Spleen (tissue), 11 donors: Measurements from ENCODE around the gene SLC12A1. TPM values are rescaled to one million over a fixed set of nuclear protein-coding genes. Genes with fewer than 3 reads are reported as not detected.

Source experiments
- DNase-seq: peaks from one replicate; pipeline ENCODE4 v3.0.0-alpha.2; 2020
- H3K27ac ChIP-seq, 8 donors: fragments of 200-600 bp; sonication (generic) in 7 of 8; 1 replicate in 4 of 8; 2 replicates in 4 of 8; pipeline versions ENCODE4 v1.5.0 to v1.8.0; 2016 to 2021; ENCODE audit warnings: inconsistent platforms in 4 of 8, mild to moderate bottlenecking in 4 of 8, moderate library complexity in 1 of 8
- H3K27me3 ChIP-seq, 7 donors: fragments of 200-600 bp; sonication (generic) in 6 of 7; replicated peaks in 1 of 7; 1 replicate in 4 of 7; 2 replicates in 3 of 7; pipeline versions ENCODE4 v1.5.0 to v1.8.0; 2016 to 2021; ENCODE audit warnings: inconsistent platforms in 3 of 7, mild to moderate bottlenecking in 1 of 7
- H3K36me3 ChIP-seq, 6 donors: fragments of 200-600 bp; sonication (generic) in 5 of 6; 1 replicate in 4 of 6; 2 replicates in 2 of 6; pipeline versions ENCODE4 v1.5.0 to v1.8.0; 2016 to 2021; ENCODE audit warnings: inconsistent platforms in 2 of 6
- H3K4me1 ChIP-seq, 6 donors: fragments of 200-600 bp; sonication (generic) in 5 of 6; 1 replicate in 3 of 6; 2 replicates in 3 of 6; pipeline versions ENCODE4 v1.5.0 to v1.8.0; 2016 to 2021; ENCODE audit warnings: inconsistent platforms in 3 of 6
- H3K4me3 ChIP-seq, 8 donors: fragments of 200-600 bp; sonication (generic) in 7 of 8; 1 replicate in 4 of 8; 2 replicates in 4 of 8; pipeline versions ENCODE4 v1.5.0 to v1.8.0; 2016 to 2021; ENCODE audit warnings: inconsistent platforms in 4 of 8, mild to moderate bottlenecking in 4 of 8, moderate library complexity in 2 of 8
- H3K9me3 ChIP-seq, 8 donors: fragments of 200-600 bp; sonication (generic) in 7 of 8; 1 replicate in 4 of 8; 2 replicates in 4 of 8; pipeline versions ENCODE4 v1.5.0 to v1.8.0; 2016 to 2021; ENCODE audit warnings: inconsistent platforms in 4 of 8
- POLR2A ChIP-seq, 3 donors: fragments of 450-650 bp; IDR thresholded peaks; one replicate each; pipeline ENCODE4 v1.5.1; 2017; ENCODE audit warnings: antibody characterized with exemption in 3 of 3, mild to moderate bottlenecking in 1 of 3
- POLR2AphosphoS5 ChIP-seq, 3 donors: sonication (generic); formaldehyde crosslinking; IDR thresholded peaks; one replicate each; pipeline ENCODE4 v1.5.1; 2017; ENCODE audit warnings: antibody characterized with exemption in 3 of 3
- WGBS, 5 donors: extraction: QIAGEN DNeasy Blood & Tissue Kit in 3 of 5; methylation state at CpG; one replicate each; pipeline versions ENCODE4 v1.1.5 to v1.1.7; 2013 to 2018; 5-methylcytosine and 5-hydroxymethylcytosine counted together
- intact Hi-C: fragments of 100-400 bp; cut with DNase I; formaldehyde crosslinking; loops from one replicate; pipeline ENCODE4 v1.15.0; 2023; ENCODE audit warnings: low total_unique reads
- polyA plus RNA-seq, 3 donors: library from polyadenylated mRNA; stranded (reverse); fragments of 200-250 nt; gene quantifications; one replicate each; pipeline ENCODE4 v1.2.1, GENCODE V29; 2013
- total RNA-seq, 7 donors: library from RNA; depleted of rRNA in 3 of 7; stranded (reverse); fragments of >200 nt in 3 of 7; fragmentation: NEBNext Ultra II Directional in 4 of 7; extraction: Animal tissue kit (Norgen Biotek cat#: 25700) in 4 of 7; gene quantifications; one replicate each; pipeline versions ENCODE4 v1.1.0 to v1.2.1, GENCODE V29; 2016 to 2021
- TF ChIP-seq, protein P1 (sequence below), 11 experiments: fragments of 200-600 bp in 7 of 11; fragments of 450-650 bp in 4 of 11; sonication (generic) in 4 of 11; IDR thresholded peaks in 8 of 11; conservative IDR thresholded peaks in 3 of 11; 1 replicate in 7 of 11; 2 replicates in 4 of 11; pipeline versions ENCODE4 v1.4.0 to v1.8.0; 2016 to 2021; ENCODE audit warnings: antibody characterized with exemption in 11 of 11, inconsistent platforms in 4 of 11, mild to moderate bottlenecking in 1 of 11
- donor health status: healthy with polysubstance abuse.
- donor health status: DM: no; HTN: no; CAD: no; lungs with moderate emphysema.
- donor health status: DM: no; HTN: no; CAD: no.
- donor health status: Bipolar disorder and iron deficiency.
- donor health status: healthy.
- donor health status: DM: no; HTN: no; CAD: no.
- donor health status: DM: yes; HTN: yes; CAD: no.

Gene SLC12A1
- total and polyA plus RNA-seq, 10 donors, result 0.02 TPM; not detected in 8

DNA sequence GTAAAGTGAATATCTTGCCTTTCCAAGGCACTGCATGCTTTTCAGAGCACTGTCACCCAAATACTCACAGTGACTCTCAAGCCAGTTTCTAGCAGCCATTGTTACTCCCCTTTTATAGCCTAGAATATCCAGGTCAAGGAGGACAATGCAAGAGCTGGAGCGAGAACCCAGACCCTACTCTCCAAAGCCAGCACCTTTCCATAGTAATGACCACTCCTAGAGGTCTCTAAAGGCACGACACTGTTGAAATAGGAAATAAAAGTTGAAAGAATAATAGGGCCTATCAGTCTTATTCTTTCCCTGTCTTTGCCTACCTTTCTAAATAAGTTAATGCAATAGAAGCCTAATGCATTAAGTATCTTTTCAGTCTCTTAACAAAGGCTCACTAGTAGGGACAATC, 91.6 kb downstream of the SLC12A1 start:
- no peak for DNase-seq
- H3K27me3 ChIP-seq, result no peaks in the 10 kb centered on the region
- H3K9me3 ChIP-seq, result no peaks in the 10 kb centered on the region
- no peak for TF ChIP-seq POLR2AphosphoS5 (IDR thresholded peaks at IDR 0.05)
- TF ChIP-seq, protein P1, sequence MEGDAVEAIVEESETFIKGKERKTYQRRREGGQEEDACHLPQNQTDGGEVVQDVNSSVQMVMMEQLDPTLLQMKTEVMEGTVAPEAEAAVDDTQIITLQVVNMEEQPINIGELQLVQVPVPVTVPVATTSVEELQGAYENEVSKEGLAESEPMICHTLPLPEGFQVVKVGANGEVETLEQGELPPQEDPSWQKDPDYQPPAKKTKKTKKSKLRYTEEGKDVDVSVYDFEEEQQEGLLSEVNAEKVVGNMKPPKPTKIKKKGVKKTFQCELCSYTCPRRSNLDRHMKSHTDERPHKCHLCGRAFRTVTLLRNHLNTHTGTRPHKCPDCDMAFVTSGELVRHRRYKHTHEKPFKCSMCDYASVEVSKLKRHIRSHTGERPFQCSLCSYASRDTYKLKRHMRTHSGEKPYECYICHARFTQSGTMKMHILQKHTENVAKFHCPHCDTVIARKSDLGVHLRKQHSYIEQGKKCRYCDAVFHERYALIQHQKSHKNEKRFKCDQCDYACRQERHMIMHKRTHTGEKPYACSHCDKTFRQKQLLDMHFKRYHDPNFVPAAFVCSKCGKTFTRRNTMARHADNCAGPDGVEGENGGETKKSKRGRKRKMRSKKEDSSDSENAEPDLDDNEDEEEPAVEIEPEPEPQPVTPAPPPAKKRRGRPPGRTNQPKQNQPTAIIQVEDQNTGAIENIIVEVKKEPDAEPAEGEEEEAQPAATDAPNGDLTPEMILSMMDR (IDR thresholded peaks at IDR 0.05 in 8 of 11, conservative IDR thresholded peaks at IDR 0.05 in 3 of 11), result no peak
- TF ChIP-seq POLR2A (IDR thresholded peaks at IDR 0.05), result no peak
- no peaks in the 10 kb centered on the region for H3K4me1 ChIP-seq
- no peaks in the 10 kb centered on the region for H3K36me3 ChIP-seq
- intact Hi-C loops, result no loop called here
- WGBS, 5 donors, result 79 to 93% (median 92%) methylated on average over 2 of the region's 2 CpGs
- H3K27ac ChIP-seq, result no peak overlapping the region
- no peak overlapping the region for H3K4me3 ChIP-seq

DNA sequence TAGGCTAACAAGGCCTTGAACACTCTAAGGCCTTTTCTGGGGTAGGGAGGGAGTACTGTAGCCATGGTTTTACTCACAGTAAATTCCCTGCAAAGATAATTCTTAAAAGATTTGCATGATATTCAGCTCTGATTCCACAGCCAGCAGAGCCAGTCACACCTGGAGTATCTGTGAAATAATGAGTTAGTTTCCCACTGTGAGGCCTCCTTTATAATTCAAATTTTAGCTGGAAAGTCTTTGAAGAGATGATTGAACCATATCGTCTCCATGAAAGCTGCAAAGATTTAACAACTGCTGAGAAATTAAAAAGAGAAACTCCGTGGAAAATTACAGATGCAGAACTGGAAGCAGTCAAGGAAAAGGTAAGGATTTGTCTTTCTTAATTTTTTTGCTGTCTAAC, 92.8 kb downstream of the SLC12A1 start:
- H3K36me3 ChIP-seq, result no peaks in the 10 kb centered on the region
- WGBS, 5 donors, result 45 to 58% (median 57%) methylated on average over 2 of the region's 2 CpGs
- H3K9me3 ChIP-seq, result no peaks in the 10 kb centered on the region
- no peak for TF ChIP-seq POLR2A (IDR thresholded peaks at IDR 0.05)
- TF ChIP-seq POLR2AphosphoS5 (IDR thresholded peaks at IDR 0.05), result no peak
- H3K4me3 ChIP-seq, result no peak overlapping the region
- DNase-seq, result no peak
- H3K4me1 ChIP-seq, result no peaks in the 10 kb centered on the region
- intact Hi-C loops, result no loop called here
- no peak overlapping the region for H3K27ac ChIP-seq
- no peaks in the 10 kb centered on the region for H3K27me3 ChIP-seq

DNA sequence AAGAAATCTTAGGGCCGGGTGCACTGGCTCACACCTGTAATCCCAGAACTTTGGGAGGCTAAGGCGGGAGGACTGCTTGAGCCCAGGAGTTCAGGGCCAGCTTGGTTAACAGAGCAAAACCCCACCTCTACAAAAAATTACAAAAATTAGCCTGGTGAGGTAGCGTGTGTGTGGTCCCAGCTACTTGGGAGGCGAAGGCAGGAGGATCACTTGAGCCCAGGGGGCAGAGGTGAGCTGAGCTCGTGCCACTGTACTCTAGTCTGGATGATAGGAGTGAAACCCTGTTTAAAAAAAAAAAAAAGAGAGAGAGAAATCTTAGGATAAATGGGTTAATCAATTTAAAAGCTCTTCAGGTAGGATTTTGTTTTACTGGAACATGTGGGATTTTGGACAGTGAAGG, 93.9 kb downstream of the SLC12A1 start:
- Histone ChIP-seq H3K4me1 (no peaks in the 10 kb centered on the region), H3K9me3 (no peaks in the 10 kb centered on the region), H3K4me3 (no peak overlapping the region), H3K27ac (no peak overlapping the region), H3K36me3 (no peaks in the 10 kb centered on the region), H3K27me3 (no peaks in the 10 kb centered on the region)
- DNase-seq, result no peak
- 81 to 89% (median 87%) methylated on average over 5 of the region's 5 CpGs for WGBS, 5 donors
- intact Hi-C loops, result no loop called here
- TF ChIP-seq, protein P1 (IDR thresholded peaks at IDR 0.05 in 8 of 11, conservative IDR thresholded peaks at IDR 0.05 in 3 of 11), result no peak
- TF ChIP-seq POLR2AphosphoS5 (IDR thresholded peaks at IDR 0.05) (no peak), POLR2A (IDR thresholded peaks at IDR 0.05) (no peak)

DNA sequence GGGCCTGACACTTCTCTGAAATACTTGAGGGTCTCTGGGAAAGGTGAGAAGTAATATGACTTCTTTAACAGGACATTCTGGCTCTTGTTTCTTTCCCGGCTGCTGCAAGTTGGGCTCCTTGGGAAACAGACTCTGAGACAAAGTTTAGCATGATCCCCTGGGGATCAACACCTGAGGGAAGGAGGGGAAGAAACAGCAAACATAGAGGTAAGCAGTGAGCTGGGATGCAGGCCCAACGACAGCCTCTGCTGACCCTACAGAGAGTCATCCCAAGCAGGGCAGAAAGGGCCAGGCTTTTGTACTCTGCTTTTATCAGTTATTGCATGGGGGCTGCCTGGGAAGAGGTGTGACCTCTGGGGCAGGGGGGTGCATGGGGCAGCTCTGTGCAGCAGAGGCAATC, 98.3 kb downstream of the SLC12A1 start:
- Histone ChIP-seq H3K36me3 (no peaks in the 10 kb centered on the region), H3K4me3 (no peak overlapping the region), H3K27me3 (no peaks in the 10 kb centered on the region), H3K9me3 (no peaks in the 10 kb centered on the region), H3K27ac (no peak overlapping the region), H3K4me1 (no peaks in the 10 kb centered on the region)
- no peak for DNase-seq
- TF ChIP-seq POLR2AphosphoS5 (IDR thresholded peaks at IDR 0.05) (no peak), POLR2A (IDR thresholded peaks at IDR 0.05) (no peak)
- TF ChIP-seq, protein P1 (IDR thresholded peaks at IDR 0.05 in 8 of 11, conservative IDR thresholded peaks at IDR 0.05 in 3 of 11), result no peak
- intact Hi-C loops, result no loop called here
- WGBS, 5 donors, result 59 to 79% (median 71%) methylated on average over 2 of the region's 2 CpGs

DNA sequence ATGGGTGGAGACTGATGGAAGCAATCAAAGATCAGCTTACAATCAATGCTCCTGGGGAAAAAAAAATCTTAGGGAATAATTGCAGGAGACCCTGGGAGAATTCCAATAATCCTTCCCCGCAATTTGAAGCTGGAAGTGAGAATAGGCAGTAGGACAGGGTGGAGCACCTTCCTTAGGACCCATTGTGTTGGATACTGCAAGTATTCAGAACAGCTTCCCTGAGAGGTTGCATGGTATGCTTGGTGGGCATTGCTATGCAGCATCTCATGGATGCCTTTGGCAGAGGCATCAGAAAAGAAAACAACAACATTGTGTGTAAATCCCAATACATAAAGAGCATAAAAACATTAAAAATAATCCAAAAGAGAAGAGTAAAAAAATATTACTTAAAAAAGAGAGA, 100.5 kb downstream of the SLC12A1 start:
- intact Hi-C loops, result no loop called here
- Histone ChIP-seq H3K4me1 (no peaks in the 10 kb centered on the region), H3K27me3 (no peaks in the 10 kb centered on the region), H3K4me3 (no peak overlapping the region), H3K36me3 (no peaks in the 10 kb centered on the region), H3K9me3 (no peaks in the 10 kb centered on the region), H3K27ac (no peak overlapping the region)
- TF ChIP-seq POLR2AphosphoS5 (IDR thresholded peaks at IDR 0.05), result no peak
- TF ChIP-seq, protein P1 (IDR thresholded peaks at IDR 0.05 in 8 of 11, conservative IDR thresholded peaks at IDR 0.05 in 3 of 11), result no peak
- no peak for TF ChIP-seq POLR2A (IDR thresholded peaks at IDR 0.05)
- no peak for DNase-seq
- whole genome bisulfite sequencing, 5 donors, result 82 to 90% (median 88%) methylated on average over 1 of the region's 1 CpG
